Nephron (organoid): ENCODE results near the gene GTSE1.

ENCODE experiments used
- H3K27ac Mint-ChIP-seq, 3 experiments: 2 replicates each; pipeline ENCODE4 v1.8.0; 2020; ENCODE audit warnings: mixed read lengths in 3 of 3, mild to moderate bottlenecking in 2 of 3, moderate library complexity in 1 of 3
- H3K27me3 Mint-ChIP-seq: 2 replicates; pipeline ENCODE4 v1.8.0; 2021; ENCODE audit warnings: low read depth, mild to moderate bottlenecking, moderate library complexity, mixed read lengths
- H3K36me3 Mint-ChIP-seq: 2 replicates; pipeline ENCODE4 v1.8.0; 2020; ENCODE audit warnings: low read depth, mixed read lengths
- H3K4me1 Mint-ChIP-seq: 2 replicates; pipeline ENCODE4 v1.8.0; 2020; ENCODE audit warnings: mixed read lengths
- H3K4me3 Mint-ChIP-seq, 3 experiments: 2 replicates each; pipeline ENCODE4 v1.8.0; 2020; ENCODE audit warnings: mild to moderate bottlenecking in 3 of 3, mixed read lengths in 3 of 3, moderate library complexity in 2 of 3
- H3K9me3 Mint-ChIP-seq: 2 replicates; pipeline ENCODE4 v1.8.0; 2020; ENCODE audit warnings: mixed read lengths
- CTCF ChIP-seq, 3 experiments: fragments of 200-600 bp; sonication (generic); IDR thresholded peaks; one replicate each; pipeline ENCODE4 v1.5.0; 2021; ENCODE audit warnings: antibody characterized with exemption in 3 of 3; ENCODE audit not compliant: unreplicated experiment in 3 of 3

Gene GTSE1

GRCh38 chr22:46353483-46354105 is 56.9 kb downstream of the GTSE1 start:
- H3K27ac Mint-ChIP-seq, result no peak overlapping the region
- peaks cover 4% of the 10 kb centered on the region for H3K4me1 Mint-ChIP-seq
- TF ChIP-seq CTCF (IDR thresholded peaks at IDR 0.05; ENCODE audit: unreplicated experiment in 3 of 3), result no peak

GRCh38 chr22:46354176-46354992 is 57.7 kb downstream of the GTSE1 start:
- peaks cover 46% of the 10 kb centered on the region for H3K36me3 Mint-ChIP-seq

More at GRCh38 chr22:46353483-46354105, 56.9 kb downstream of the GTSE1 start:
- Mint-ChIP-seq H3K27me3 (no peaks in the 10 kb centered on the region), H3K4me3 (no peak overlapping the region), H3K36me3 (peaks cover 43% of the 10 kb centered on the region), H3K9me3 (no peaks in the 10 kb centered on the region)

GRCh38 chr22:46354993-46355305 is 58.3 kb downstream of the GTSE1 start:
- Mint-ChIP-seq H3K36me3 (peaks cover 44% of the 10 kb centered on the region), H3K4me3 (no peak overlapping the region), H3K9me3 (no peaks in the 10 kb centered on the region), H3K4me1 (peaks cover 4% of the 10 kb centered on the region), H3K27ac (no peak overlapping the region), H3K27me3 (no peaks in the 10 kb centered on the region)
- no peak for TF ChIP-seq CTCF (IDR thresholded peaks at IDR 0.05; ENCODE audit: unreplicated experiment in 3 of 3)

More at GRCh38 chr22:46354176-46354992, 57.7 kb downstream of the GTSE1 start:
- Mint-ChIP-seq H3K27me3 (no peaks in the 10 kb centered on the region), H3K4me3 (no peak overlapping the region), H3K9me3 (no peaks in the 10 kb centered on the region), H3K27ac (no peak overlapping the region), H3K4me1 (peaks cover 4% of the 10 kb centered on the region)
- no peak for TF ChIP-seq CTCF (IDR thresholded peaks at IDR 0.05; ENCODE audit: unreplicated experiment in 3 of 3)

GRCh38 chr22:46355369-46355995 is 58.8 kb downstream of the GTSE1 start:
- Mint-ChIP-seq H3K27ac (no peak overlapping the region), H3K27me3 (no peaks in the 10 kb centered on the region), H3K4me1 (peaks cover 4% of the 10 kb centered on the region), H3K9me3 (no peaks in the 10 kb centered on the region), H3K36me3 (peaks cover 46% of the 10 kb centered on the region), H3K4me3 (no peak overlapping the region)
- peak; percentile 71 to 82 (median 81) for TF ChIP-seq CTCF (IDR thresholded peaks at IDR 0.05; ENCODE audit: unreplicated experiment in 3 of 3)

- Mint-ChIP-seq H3K36me3 (peaks cover 44% of the 10 kb centered on the region), H3K27ac (no peak overlapping the region), H3K9me3 (no peaks in the 10 kb centered on the region), H3K4me1 (peaks cover 4% of the 10 kb centered on the region), H3K27me3 (no peaks in the 10 kb centered on the region), H3K4me3 (no peak overlapping the region)
- TF ChIP-seq CTCF (IDR thresholded peaks at IDR 0.05; ENCODE audit: unreplicated experiment in 3 of 3), result no peak
Observed at GRCh38 chr22:46355996-46356471, 59.4 kb downstream of the GTSE1 start.
